Activated CD4-positive, alpha-beta T cell treated with anti-CD3 and anti-CD28 coated beads for 36 hours (primary cell): ENCODE results near the gene LRRFIP1. TPM values are rescaled to one million over a fixed set of nuclear protein-coding genes. Genes with fewer than 3 reads are reported as not detected.
"Not testable (repeated sequence)": the region's sequence is repeated elsewhere in the genome, so short reads cannot be mapped to it uniquely, and the experiment has no call there.

Experiments used
- ATAC-seq: fragments of 200-7000 bp; cut with Tn5 transposase; one replicate; pipeline ENCODE4 v1.10.0; 2021; ENCODE audit warnings: mild to moderate bottlenecking, moderate library complexity
- CTCF ChIA-PET: fragments of 350-600 bp; sonication (Branson Sonifier 250); formaldehyde crosslinking; loops from one replicate; lab custom pipeline; 2021; ENCODE audit warnings: antibody characterized with exemption; lab: Charles Lee
- POLR2A ChIA-PET: fragments of 350-600 bp; sonication (Branson Sonifier 250); formaldehyde crosslinking; loops from one replicate; lab custom pipeline; 2021; ENCODE audit warnings: antibody characterized with exemption, inconsistent platforms; lab: Charles Lee
- DNase-seq: peaks from one replicate; pipeline ENCODE4 v3.0.0-alpha.2; 2020
- H3K27ac Mint-ChIP-seq: one replicate; pipeline ENCODE4 v1.8.0; 2021; ENCODE audit warnings: mixed read lengths
- H3K27me3 Mint-ChIP-seq: one replicate; pipeline ENCODE4 v1.8.0; 2021; ENCODE audit warnings: mixed read lengths
- H3K36me3 Mint-ChIP-seq: one replicate; pipeline ENCODE4 v1.8.0; 2021; ENCODE audit warnings: low read depth, mixed read lengths
- H3K4me1 Mint-ChIP-seq: one replicate; pipeline ENCODE4 v1.8.0; 2021; ENCODE audit warnings: mixed read lengths
- H3K4me3 Mint-ChIP-seq: one replicate; pipeline ENCODE4 v1.8.0; 2021; ENCODE audit warnings: mild to moderate bottlenecking, moderate library complexity, mixed read lengths
- H3K9me3 Mint-ChIP-seq: one replicate; pipeline ENCODE4 v1.8.0; 2021; ENCODE audit warnings: low read depth, mixed read lengths
- intact Hi-C, 2 experiments: fragments of 100-400 bp; cut with DNase I in 1 of 2; cut with micrococcal nuclease in 1 of 2; formaldehyde crosslinking; loops; one replicate each; pipeline versions ENCODE4 v1.14.2 to v1.15.1; 2022 to 2024; cut with DNase I, micrococcal nuclease
- total RNA-seq, 2 experiments: library from RNA; stranded (reverse); gene quantifications; one replicate each; pipeline ENCODE4 v1.2.3, GENCODE V29; 2021

Gene LRRFIP1
- total RNA-seq, 2 experiments from 2014 or later: 234 to 235 TPM

- ChIA-PET CTCF (interaction anchor here (1.2 kb wide), 1 partner anchor 82 kb away, joined by 3 read pairs; no protein-coding TSS in a partner anchor), POLR2A (no interaction called here)
- H3K9me3 Mint-ChIP-seq: no peaks in the 10 kb centered on the region
- DNase-seq (no peak), ATAC-seq (no peak)
- H3K36me3 Mint-ChIP-seq: peaks cover 54% of the 10 kb centered on the region
- intact Hi-C loops: no loop called here
- no peaks in the 10 kb centered on the region for H3K27me3 Mint-ChIP-seq
- peaks cover 4% of the 10 kb centered on the region for H3K4me1 Mint-ChIP-seq
- H3K27ac Mint-ChIP-seq: no peak overlapping the region
- no peak overlapping the region for H3K4me3 Mint-ChIP-seq
Observed at GRCh38 chr2:237765875-237766274, 138.5 kb downstream of the LRRFIP1 start.

GRCh38 chr2:237766340-237766739 is 139.0 kb downstream of the LRRFIP1 start:
- Mint-ChIP-seq H3K9me3 (no peaks in the 10 kb centered on the region), H3K27ac (no peak overlapping the region), H3K36me3 (peaks cover 55% of the 10 kb centered on the region), H3K27me3 (no peaks in the 10 kb centered on the region), H3K4me3 (no peak overlapping the region), H3K4me1 (peaks cover 4% of the 10 kb centered on the region)
- POLR2A ChIA-PET: no interaction called here
- no peak for ATAC-seq
- intact Hi-C loops: no loop called here
- DNase-seq: no peak
- CTCF ChIA-PET: interaction anchor here (1.0 to 1.2 kb wide), 2 partner anchors 26 to 82 kb away, joined by 3 to 5 read pairs; no protein-coding TSS in a partner anchor

GRCh38 chr2:237772513-237772912 is 145.1 kb downstream of the LRRFIP1 start:
- no peaks in the 10 kb centered on the region for H3K27me3 Mint-ChIP-seq
- H3K27ac Mint-ChIP-seq: no peak overlapping the region
- DNase-seq: no peak
- no peaks in the 10 kb centered on the region for H3K4me1 Mint-ChIP-seq
- ChIA-PET CTCF (interaction anchor here (1.6 kb wide), 1 partner anchor 98 kb away, joined by 3 read pairs; no protein-coding TSS in a partner anchor), POLR2A (no interaction called here)
- no peaks in the 10 kb centered on the region for H3K9me3 Mint-ChIP-seq
- intact Hi-C loops: no loop called here
- H3K36me3 Mint-ChIP-seq: peaks cover 64% of the 10 kb centered on the region
- ATAC-seq: no peak
- H3K4me3 Mint-ChIP-seq: no peak overlapping the region

- no peaks in the 10 kb centered on the region for H3K27me3 Mint-ChIP-seq
- ChIA-PET POLR2A (no interaction called here), CTCF (interaction anchor here (1.6 to 2.1 kb wide), 3 partner anchors 9 to 99 kb away, joined by 3 to 8 read pairs (median 7); no protein-coding TSS in a partner anchor)
- H3K4me3 Mint-ChIP-seq: no peak overlapping the region
- H3K9me3 Mint-ChIP-seq: no peaks in the 10 kb centered on the region
- no peak overlapping the region for H3K27ac Mint-ChIP-seq
- intact Hi-C loops: loop anchor here in 1 of 2 experiments (1.0 kb wide), 1 partner anchor 101 kb away; no protein-coding TSS in a partner anchor
- ATAC-seq (no peak), DNase-seq (no peak)
- no peaks in the 10 kb centered on the region for H3K4me1 Mint-ChIP-seq
- peaks cover 66% of the 10 kb centered on the region for H3K36me3 Mint-ChIP-seq
Observed at GRCh38 chr2:237773826-237774225, 146.4 kb downstream of the LRRFIP1 start.

- Mint-ChIP-seq H3K27ac (no peak overlapping the region), H3K9me3 (no peaks in the 10 kb centered on the region), H3K27me3 (no peaks in the 10 kb centered on the region), H3K4me3 (no peak overlapping the region), H3K4me1 (no peaks in the 10 kb centered on the region), H3K36me3 (peaks cover 71% of the 10 kb centered on the region)
- peak; percentile 85 for ATAC-seq
- CTCF ChIA-PET: interaction anchor here (0.7 to 2.1 kb wide), 10 partner anchors 8 to 267 kb away, joined by 3 to 14 read pairs (median 4); no protein-coding TSS in a partner anchor
- intact Hi-C loops: loop anchor here in 1 of 2 experiments (1.0 kb wide), 1 partner anchor 102 kb away; no protein-coding TSS in a partner anchor
- DNase-seq: peak; percentile 71
- POLR2A ChIA-PET: no interaction called here
Observed at GRCh38 chr2:237774811-237775553, 147.6 kb downstream of the LRRFIP1 start.

- ChIA-PET CTCF (interaction anchor here (0.6 kb wide), 1 partner anchor 20 kb away, joined by 4 read pairs; no protein-coding TSS in a partner anchor), POLR2A (no interaction called here)
- H3K4me3 Mint-ChIP-seq: no peak overlapping the region
- H3K9me3 Mint-ChIP-seq: peaks cover 7% of the 10 kb centered on the region
- no peaks in the 10 kb centered on the region for H3K27me3 Mint-ChIP-seq
- no peak overlapping the region for H3K27ac Mint-ChIP-seq
- DNase-seq (no peak), ATAC-seq (no peak)
- H3K4me1 Mint-ChIP-seq: no peaks in the 10 kb centered on the region
- H3K36me3 Mint-ChIP-seq: peaks cover 82% of the 10 kb centered on the region
- intact Hi-C loops: no loop called here
Observed at GRCh38 chr2:237779521-237779920, 152.1 kb downstream of the LRRFIP1 start.

GRCh38 chr2:237782181-237782580 is 154.8 kb downstream of the LRRFIP1 start:
- Mint-ChIP-seq H3K27me3 (no peaks in the 10 kb centered on the region), H3K4me1 (no peaks in the 10 kb centered on the region), H3K9me3 (peaks cover 16% of the 10 kb centered on the region), H3K36me3 (peaks cover 82% of the 10 kb centered on the region), H3K27ac (no peak overlapping the region), H3K4me3 (no peak overlapping the region)
- DNase-seq: no peak
- intact Hi-C loops: no loop called here
- ATAC-seq: no peak
- POLR2A ChIA-PET: no interaction called here
- CTCF ChIA-PET: interaction anchor here (0.6 to 1.9 kb wide), 3 partner anchors 8 to 62 kb away, joined by 3 to 7 read pairs (median 4); no protein-coding TSS in a partner anchor

- H3K27ac Mint-ChIP-seq, H3K4me3 Mint-ChIP-seq, intact Hi-C loops, POLR2A ChIA-PET, ATAC-seq, H3K27me3 Mint-ChIP-seq, H3K4me1 Mint-ChIP-seq, DNase-seq: not testable (repeated sequence)
- Mint-ChIP-seq H3K36me3 (peaks cover 77% of the 10 kb centered on the region), H3K9me3 (peaks cover 16% of the 10 kb centered on the region)
- CTCF ChIA-PET: interaction anchor here (1.9 kb wide), 1 partner anchor 10 kb away, joined by 7 read pairs; no protein-coding TSS in a partner anchor
Observed at GRCh38 chr2:237783678-237784077, 156.3 kb downstream of the LRRFIP1 start.

GRCh38 chr2:237786936-237787335 is 159.5 kb downstream of the LRRFIP1 start:
- ChIA-PET POLR2A (no interaction called here), CTCF (no interaction called here)
- ATAC-seq: no peak
- Mint-ChIP-seq H3K4me3 (no peak overlapping the region), H3K4me1 (no peaks in the 10 kb centered on the region), H3K27ac (no peak overlapping the region), H3K36me3 (peaks cover 50% of the 10 kb centered on the region), H3K27me3 (no peaks in the 10 kb centered on the region), H3K9me3 (peaks cover 13% of the 10 kb centered on the region)
- DNase-seq: no peak
- intact Hi-C loops: no loop called here

GRCh38 chr2:237790353-237790752 is 163.0 kb downstream of the LRRFIP1 start:
- DNase-seq (no peak), ATAC-seq (peak; percentile 66)
- POLR2A ChIA-PET: no interaction called here
- CTCF ChIA-PET: interaction anchor here (1.2 kb wide), 2 partner anchors 26 to 113 kb away, joined by 3 to 4 read pairs; no protein-coding TSS in a partner anchor
- H3K36me3 Mint-ChIP-seq: peaks cover 29% of the 10 kb centered on the region
- no peak overlapping the region for H3K4me3 Mint-ChIP-seq
- no peaks in the 10 kb centered on the region for H3K27me3 Mint-ChIP-seq
- peaks cover 7% of the 10 kb centered on the region for H3K9me3 Mint-ChIP-seq
- intact Hi-C loops: no loop called here
- no peak overlapping the region for H3K27ac Mint-ChIP-seq
- no peaks in the 10 kb centered on the region for H3K4me1 Mint-ChIP-seq

GRCh38 chr2:237791977-237792727 is 164.8 kb downstream of the LRRFIP1 start:
- no peak for DNase-seq
- Mint-ChIP-seq H3K36me3 (peaks cover 16% of the 10 kb centered on the region), H3K27me3 (no peaks in the 10 kb centered on the region), H3K4me3 (no peak overlapping the region), H3K27ac (no peak overlapping the region), H3K4me1 (no peaks in the 10 kb centered on the region), H3K9me3 (peaks cover under 1% of the 10 kb centered on the region)
- intact Hi-C loops: no loop called here
- POLR2A ChIA-PET: interaction anchor here (0.5 kb wide), 1 partner anchor 1060 kb away, joined by 3 read pairs; no protein-coding TSS in a partner anchor
- ATAC-seq: no peak
- CTCF ChIA-PET: interaction anchor here (0.7 kb wide), 2 partner anchors 25 to 58 kb away, joined by 3 to 5 read pairs; no protein-coding TSS in a partner anchor
